Thyroid gland (tissue), 4 donors: ENCODE measurements around the gene EFR3B. TPM values are rescaled to one million over a fixed set of nuclear protein-coding genes. Genes with fewer than 3 reads are reported as not detected.

Source experiments
- DNase-seq, 2 donors: peaks; one replicate each; pipeline ENCODE4 v3.0.0-alpha.2; 2019
- H3K27ac ChIP-seq, 3 donors: fragments of 200-600 bp; sonication (generic); 1 replicate in 2 of 3; 2 replicates in 1 of 3; pipeline ENCODE4 v1.5.1; 2016 to 2019; ENCODE audit warnings: mild to moderate bottlenecking in 1 of 3, moderate library complexity in 1 of 3
- H3K27me3 ChIP-seq: fragments of 200-600 bp; sonication (generic); one replicate; pipeline ENCODE4 v1.5.1; 2019
- H3K36me3 ChIP-seq, 2 donors: fragments of 200-600 bp; sonication (generic); one replicate each; pipeline ENCODE4 v1.5.1; 2016 to 2019
- H3K4me1 ChIP-seq, 2 donors: fragments of 200-600 bp; sonication (generic); one replicate each; pipeline ENCODE4 v1.5.1; 2017 to 2019
- H3K4me3 ChIP-seq, 3 donors: fragments of 200-600 bp; sonication (generic); replicated peaks in 1 of 3; 1 replicate in 2 of 3; 2 replicates in 1 of 3; pipeline ENCODE4 v1.5.1; 2016; ENCODE audit warnings: mild to moderate bottlenecking in 1 of 3
- H3K9me3 ChIP-seq: fragments of 200-600 bp; sonication (generic); one replicate; pipeline ENCODE4 v1.5.1; 2017
- CTCF ChIP-seq, 6 experiments: fragments of 200-600 bp in 3 of 6; fragments of 450-650 bp in 3 of 6; sonication (generic) in 3 of 6; IDR thresholded peaks; one replicate each; pipeline ENCODE4 v1.5.1; 2016 to 2019; ENCODE audit warnings: antibody characterized with exemption in 6 of 6, mild to moderate bottlenecking in 2 of 6, inconsistent platforms in 1 of 6, moderate library complexity in 1 of 6
- POLR2A ChIP-seq, 2 donors: fragments of 450-650 bp; IDR thresholded peaks; one replicate each; pipeline ENCODE4 v1.6.1; 2017; ENCODE audit warnings: antibody characterized with exemption in 2 of 2, mild to moderate bottlenecking in 2 of 2, moderate library complexity in 1 of 2
- WGBS, 2 donors: methylation state at CpG; one replicate each; pipeline ENCODE4 v1.1.5; 2017; 5-methylcytosine and 5-hydroxymethylcytosine counted together
- intact Hi-C: fragments of 100-400 bp; cut with DNase I; formaldehyde crosslinking; loops from one replicate; pipeline ENCODE4 v1.15.1; 2023
- total RNA-seq, 4 donors: library from RNA; depleted of rRNA; stranded (reverse); fragments of >200 nt; gene quantifications; one replicate each; pipeline ENCODE4 v1.2.3, GENCODE V29; 2016

The EFR3B gene
- total RNA-seq, 4 donors from 2014 or later = 17.3 to 21.5 (median 20.0) TPM

DNA sequence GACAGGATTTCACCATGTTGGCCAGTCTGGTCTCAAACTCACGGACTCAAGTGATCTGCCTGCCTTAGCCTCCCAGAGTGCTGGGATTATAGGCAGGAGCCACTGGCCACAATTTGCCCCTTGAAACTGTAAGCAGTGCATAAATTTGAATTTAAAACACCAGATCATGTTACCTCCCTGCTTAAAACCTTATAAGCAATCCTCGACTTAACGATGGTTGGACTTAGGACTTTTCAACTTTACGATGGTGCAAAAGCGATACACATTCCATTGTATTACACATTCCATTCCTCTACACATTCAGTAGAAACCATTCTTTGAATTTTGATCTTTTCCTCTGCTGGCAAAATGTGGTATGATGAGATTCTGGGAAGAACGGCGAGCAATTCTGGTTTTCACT is 23.2 kb upstream of the EFR3B start:
- intact Hi-C loops = no loop called here
- 89 to 91% methylated on average over 7 of the region's 7 CpGs for WGBS, 2 donors
- no peak overlapping the region for H3K4me3 ChIP-seq
- H3K36me3 ChIP-seq = no peaks in the 10 kb centered on the region
- no peak for DNase-seq
- no peak overlapping the region for H3K27ac ChIP-seq
- no peaks in the 10 kb centered on the region for H3K4me1 ChIP-seq
- TF ChIP-seq POLR2A (IDR thresholded peaks at IDR 0.05) = no peak
- no peak for TF ChIP-seq CTCF (IDR thresholded peaks at IDR 0.05)
- no peaks in the 10 kb centered on the region for H3K27me3 ChIP-seq
- H3K9me3 ChIP-seq = no peaks in the 10 kb centered on the region

DNA sequence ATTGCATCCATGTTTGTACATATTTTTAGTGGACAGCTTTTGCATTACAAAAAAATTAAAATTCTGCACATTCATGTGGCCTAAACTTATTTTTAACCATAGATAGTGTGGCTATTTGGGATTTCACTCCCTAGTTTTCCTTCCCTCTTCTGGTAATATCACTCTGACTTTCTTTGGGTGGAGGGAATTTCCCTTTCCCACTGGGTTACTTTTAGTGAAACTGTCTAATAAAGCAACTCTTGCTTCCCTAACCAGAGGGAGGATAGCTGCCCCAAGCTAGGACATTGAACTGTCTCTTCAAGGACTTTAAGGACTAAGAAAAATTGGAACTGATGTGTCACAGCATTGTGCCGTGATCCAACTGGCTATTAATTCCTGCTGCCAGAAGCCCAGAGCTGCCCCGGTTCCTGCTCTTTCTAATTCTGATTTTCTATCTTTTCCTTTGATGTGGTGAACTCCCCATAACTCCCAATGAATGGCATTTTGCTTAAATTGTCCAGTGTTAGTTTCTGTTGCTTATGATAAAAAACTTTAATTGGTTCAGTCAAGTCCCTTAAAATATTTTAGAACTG is 20.0 kb upstream of the EFR3B start:
- no peak overlapping the region for H3K27ac ChIP-seq
- no peaks in the 10 kb centered on the region for H3K9me3 ChIP-seq
- no peaks in the 10 kb centered on the region for H3K4me1 ChIP-seq
- intact Hi-C loops = no loop called here
- no peaks in the 10 kb centered on the region for H3K27me3 ChIP-seq
- WGBS, 2 donors = 91 to 96% methylated on average over 2 of the region's 2 CpGs
- no peak for DNase-seq
- H3K36me3 ChIP-seq = no peaks in the 10 kb centered on the region
- TF ChIP-seq CTCF (IDR thresholded peaks at IDR 0.05) (no peak), POLR2A (IDR thresholded peaks at IDR 0.05) (no peak)
- no peak overlapping the region for H3K4me3 ChIP-seq

DNA sequence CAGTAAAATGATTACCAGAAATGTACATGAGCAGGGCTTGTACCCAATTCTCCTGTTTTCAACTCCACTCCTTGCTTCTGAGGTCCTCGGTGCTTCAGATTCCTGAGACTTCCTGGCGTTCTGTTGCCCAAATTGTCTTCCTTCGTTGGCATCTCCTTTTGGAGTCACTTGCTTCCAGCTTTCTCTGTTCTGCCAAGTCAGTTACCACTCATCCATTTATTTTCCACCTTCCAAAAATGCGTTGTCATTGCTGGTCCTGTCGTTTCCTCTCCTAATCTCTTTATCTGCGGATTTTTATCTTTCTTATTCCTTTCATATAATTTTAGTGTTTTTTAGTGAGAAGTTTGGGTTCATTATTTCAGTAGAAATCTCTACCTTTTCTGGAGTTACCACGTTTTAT is 18.5 kb upstream of the EFR3B start:
- 74 to 82% methylated on average over 7 of the region's 7 CpGs for WGBS, 2 donors
- intact Hi-C loops = no loop called here
- Histone ChIP-seq H3K4me3 (no peak overlapping the region), H3K27me3 (no peaks in the 10 kb centered on the region), H3K27ac (no peak overlapping the region), H3K36me3 (no peaks in the 10 kb centered on the region), H3K9me3 (no peaks in the 10 kb centered on the region), H3K4me1 (no peaks in the 10 kb centered on the region)
- DNase-seq = no peak
- no peak for TF ChIP-seq CTCF (IDR thresholded peaks at IDR 0.05)
- no peak for TF ChIP-seq POLR2A (IDR thresholded peaks at IDR 0.05)

DNA sequence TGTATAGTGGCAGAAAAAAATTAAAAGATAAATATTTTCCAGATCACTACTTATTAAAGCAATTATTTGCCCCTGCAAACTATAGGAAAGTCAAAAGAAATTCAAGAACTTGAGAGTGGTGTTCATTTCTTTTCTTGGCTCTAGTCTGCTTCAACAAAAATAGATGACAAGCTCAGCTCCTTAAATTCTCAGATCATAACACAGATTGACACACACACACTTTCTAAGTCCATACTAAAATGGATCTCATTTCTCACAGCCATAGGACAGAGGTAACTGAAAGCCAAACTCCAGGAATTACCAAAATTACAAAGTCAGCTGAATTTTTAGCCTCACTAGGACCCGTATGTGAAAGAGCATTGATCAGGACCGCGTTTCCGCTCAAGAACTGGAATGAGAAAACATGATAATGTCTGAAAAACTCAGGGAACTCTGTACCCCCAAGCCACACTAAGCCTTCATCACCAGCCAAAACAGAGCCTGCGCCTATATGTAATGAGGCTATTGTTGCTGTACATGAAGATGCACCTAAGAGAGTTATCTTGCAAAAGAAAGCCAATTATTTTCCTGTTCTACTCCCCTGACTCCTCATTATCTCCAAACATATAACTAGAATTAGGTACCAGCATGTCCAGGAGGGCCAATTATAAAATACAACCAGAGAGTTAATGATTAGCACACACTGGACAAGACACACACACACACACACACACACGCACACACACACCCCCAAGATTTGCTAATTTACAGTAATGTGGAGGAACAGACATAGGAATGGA is 16.5 kb upstream of the EFR3B start:
- no peaks in the 10 kb centered on the region for H3K4me1 ChIP-seq
- H3K9me3 ChIP-seq = no peaks in the 10 kb centered on the region
- intact Hi-C loops = no loop called here
- DNase-seq = no peak
- no peak overlapping the region for H3K27ac ChIP-seq
- H3K36me3 ChIP-seq = no peaks in the 10 kb centered on the region
- H3K4me3 ChIP-seq = no peak overlapping the region
- no peaks in the 10 kb centered on the region for H3K27me3 ChIP-seq
- TF ChIP-seq CTCF (IDR thresholded peaks at IDR 0.05) = no peak
- no peak for TF ChIP-seq POLR2A (IDR thresholded peaks at IDR 0.05)
- WGBS, 2 donors = 92 to 93% methylated on average over 6 of the region's 6 CpGs

DNA sequence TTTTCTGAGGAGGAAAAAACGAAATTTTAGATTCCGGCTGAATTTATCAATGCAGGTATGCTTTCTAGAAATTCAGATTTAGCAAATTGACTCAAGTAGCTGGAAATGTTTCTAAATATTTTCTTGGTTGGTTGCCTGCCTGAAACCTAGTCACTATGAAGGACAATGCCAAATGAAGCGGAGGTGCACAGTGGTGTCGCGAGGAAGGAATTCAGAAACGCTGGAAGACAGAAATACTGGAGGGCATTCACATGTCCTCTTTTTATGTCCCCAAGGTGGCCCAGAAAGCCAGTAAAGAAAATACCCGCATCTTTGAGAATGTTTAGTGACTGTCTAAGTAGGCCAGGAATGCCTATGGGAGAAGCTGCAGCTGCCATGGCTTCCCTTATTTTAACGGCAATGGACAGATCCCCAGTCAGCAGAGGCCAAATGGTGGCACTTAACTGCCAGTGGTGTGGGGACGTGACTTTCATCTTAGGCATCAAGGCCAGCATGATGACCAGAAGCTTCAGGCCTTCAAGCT is 15.8 kb upstream of the EFR3B start:
- 95 to 96% methylated on average over 9 of the region's 9 CpGs for WGBS, 2 donors
- H3K4me1 ChIP-seq = no peaks in the 10 kb centered on the region
- no peak for DNase-seq
- H3K9me3 ChIP-seq = no peaks in the 10 kb centered on the region
- intact Hi-C loops = no loop called here
- no peak overlapping the region for H3K4me3 ChIP-seq
- no peaks in the 10 kb centered on the region for H3K36me3 ChIP-seq
- TF ChIP-seq CTCF (IDR thresholded peaks at IDR 0.05) (no peak), POLR2A (IDR thresholded peaks at IDR 0.05) (no peak)
- no peaks in the 10 kb centered on the region for H3K27me3 ChIP-seq
- no peak overlapping the region for H3K27ac ChIP-seq
